Calu3 (cell line): ENCODE measurements around the gene NUDT12. TPM values are rescaled to one million over a fixed set of nuclear protein-coding genes. Genes with fewer than 3 reads are reported as not detected.

Experiments used
- BruUV-seq: library from RNA; stranded (reverse); fragments of 400-500 nt; replicated peaks from 2 replicates; lab custom pipeline; 2021; lab: Mats Ljungman, UMichigan
- CTCF ChIA-PET: fragments of 300-600 bp; sonication (Branson Sonifier 250); formaldehyde crosslinking; loops from one replicate; lab custom pipeline; 2022; ENCODE audit warnings: antibody characterized with exemption; lab: Charles Lee
- DNase-seq: peaks from one replicate; pipeline ENCODE4 v3.0.0; 2022
- H3K27ac Mint-ChIP-seq: one replicate; pipeline ENCODE4 v1.8.0; 2022; ENCODE audit warnings: mixed read lengths; ENCODE audit not compliant: unreplicated experiment
- H3K27me3 Mint-ChIP-seq: one replicate; pipeline ENCODE4 v1.8.0; 2022; ENCODE audit warnings: mixed read lengths; ENCODE audit not compliant: unreplicated experiment
- H3K36me3 Mint-ChIP-seq: one replicate; pipeline ENCODE4 v1.8.0; 2022; ENCODE audit warnings: mild to moderate bottlenecking, moderate library complexity, mixed read lengths; ENCODE audit not compliant: insufficient read depth, unreplicated experiment
- H3K4me1 Mint-ChIP-seq: one replicate; pipeline ENCODE4 v1.8.0; 2022; ENCODE audit warnings: mild to moderate bottlenecking, low read depth, mixed read lengths; ENCODE audit not compliant: unreplicated experiment
- H3K4me3 Mint-ChIP-seq: one replicate; pipeline ENCODE4 v1.8.0; 2022; ENCODE audit warnings: mild to moderate bottlenecking, low read depth, moderate library complexity, mixed read lengths; ENCODE audit not compliant: unreplicated experiment
- H3K9me3 Mint-ChIP-seq: one replicate; pipeline ENCODE4 v1.8.0; 2022; ENCODE audit warnings: low read depth, mixed read lengths; ENCODE audit not compliant: unreplicated experiment
- CTCF ChIP-seq: fragments of 200-600 bp; IDR thresholded peaks from one replicate; pipeline ENCODE4 v1.8.0; 2022; ENCODE audit warnings: antibody characterized with exemption; ENCODE audit not compliant: unreplicated experiment
- intact Hi-C: fragments of 100-400 bp; cut with micrococcal nuclease; formaldehyde crosslinking; loops from one replicate; pipeline ENCODE4 v1.10.0; 2022; ENCODE audit not compliant: unreplicated experiment
- total RNA-seq: library from RNA; stranded (reverse); gene quantifications from 2 replicates; pipeline ENCODE4 v1.2.3, GENCODE V29; 2022

Gene NUDT12
- total RNA-seq, 1 experiment from 2014 or later = 19.5 TPM

GRCh38 chr5:103532086-103532734 is 30.4 kb downstream of the NUDT12 start:
- TF ChIP-seq CTCF = no peak
- H3K27ac Mint-ChIP-seq = no peak overlapping the region
- no peaks in the 10 kb centered on the region for H3K27me3 Mint-ChIP-seq
- H3K36me3 Mint-ChIP-seq = no peaks in the 10 kb centered on the region
- BruUV-seq = no TSS peak
- CTCF ChIA-PET = no interaction called here
- no peaks in the 10 kb centered on the region for H3K4me1 Mint-ChIP-seq
- DNase-seq = no peak
- intact Hi-C loops = no loop called here
- no peak overlapping the region for H3K4me3 Mint-ChIP-seq
- H3K9me3 Mint-ChIP-seq = peaks cover 3% of the 10 kb centered on the region

GRCh38 chr5:103526164-103526915 is 36.2 kb downstream of the NUDT12 start:
- BruUV-seq = no TSS peak
- TF ChIP-seq CTCF = no peak
- H3K9me3 Mint-ChIP-seq = no peaks in the 10 kb centered on the region
- no peak overlapping the region for H3K27ac Mint-ChIP-seq
- CTCF ChIA-PET = interaction anchor here (0.6 kb wide), 1 partner anchor 10 kb away, joined by 3 read pairs; no protein-coding TSS in a partner anchor
- no peaks in the 10 kb centered on the region for H3K27me3 Mint-ChIP-seq
- DNase-seq = no peak
- H3K36me3 Mint-ChIP-seq = no peaks in the 10 kb centered on the region
- H3K4me3 Mint-ChIP-seq = no peak overlapping the region
- intact Hi-C loops = no loop called here
- peaks cover 37% of the 10 kb centered on the region for H3K4me1 Mint-ChIP-seq

- Mint-ChIP-seq H3K27ac (no peak overlapping the region), H3K4me1 (peaks cover 37% of the 10 kb centered on the region), H3K36me3 (no peaks in the 10 kb centered on the region), H3K9me3 (no peaks in the 10 kb centered on the region), H3K4me3 (no peak overlapping the region), H3K27me3 (no peaks in the 10 kb centered on the region)
- intact Hi-C loops = no loop called here
- no peak for DNase-seq
- CTCF ChIA-PET = no interaction called here
- no TSS peak for BruUV-seq
- TF ChIP-seq CTCF = no peak
Observed at GRCh38 chr5:103525361-103525760, 37.2 kb downstream of the NUDT12 start.

- peak overlapping the region; percentile 31 for H3K4me3 Mint-ChIP-seq
Observed at GRCh38 chr5:103523319-103523718, 39.3 kb downstream of the NUDT12 start.

More at GRCh38 chr5:103523319-103523718, 39.3 kb downstream of the NUDT12 start:
- DNase-seq = peak; percentile 50
- CTCF ChIA-PET = no interaction called here
- intact Hi-C loops = no loop called here
- no peaks in the 10 kb centered on the region for H3K27me3 Mint-ChIP-seq
- no peaks in the 10 kb centered on the region for H3K9me3 Mint-ChIP-seq
- H3K27ac Mint-ChIP-seq = peak overlapping the region; percentile 70
- no peak for TF ChIP-seq CTCF
- no peaks in the 10 kb centered on the region for H3K36me3 Mint-ChIP-seq
- BruUV-seq = no TSS peak
- peaks cover 37% of the 10 kb centered on the region for H3K4me1 Mint-ChIP-seq
